ENCODE measurements around the gene CAPN5.
"Not testable (repeated sequence)": the region's sequence is repeated elsewhere in the genome, so short reads cannot be mapped to it uniquely, and the experiment has no call there.

The CAPN5 gene

GRCh38 chr11:77083566-77084245 is 16.9 kb downstream of the CAPN5 start:
- no peak for DNase-seq (ENCODE audit: low read depth)

GRCh38 chr11:77084581-77085191 is 17.9 kb downstream of the CAPN5 start:
- no peak for DNase-seq (ENCODE audit: low read depth)

DNA sequence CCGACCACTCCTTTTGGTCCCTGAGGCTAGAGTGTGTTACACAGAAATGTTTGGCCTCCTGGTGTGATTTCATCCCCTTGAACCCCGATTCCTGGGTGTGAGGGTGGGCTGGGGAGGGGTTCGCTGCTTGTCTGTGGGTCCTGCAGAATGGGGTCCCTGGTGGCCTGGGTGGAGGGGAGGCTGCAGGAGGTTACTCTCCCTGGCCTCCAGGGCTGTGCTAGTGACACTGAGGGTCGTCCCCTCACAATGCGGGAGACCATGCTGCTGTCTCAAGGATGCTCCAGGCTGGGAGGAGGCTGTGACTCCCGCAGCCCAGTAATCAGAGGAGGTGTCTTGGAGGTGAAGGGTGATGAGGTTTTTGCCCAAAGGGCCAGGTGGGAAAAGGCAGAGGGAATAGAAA is 18.9 kb downstream of the CAPN5 start:
- DNase-seq (ENCODE audit: low read depth): no peak

DNA sequence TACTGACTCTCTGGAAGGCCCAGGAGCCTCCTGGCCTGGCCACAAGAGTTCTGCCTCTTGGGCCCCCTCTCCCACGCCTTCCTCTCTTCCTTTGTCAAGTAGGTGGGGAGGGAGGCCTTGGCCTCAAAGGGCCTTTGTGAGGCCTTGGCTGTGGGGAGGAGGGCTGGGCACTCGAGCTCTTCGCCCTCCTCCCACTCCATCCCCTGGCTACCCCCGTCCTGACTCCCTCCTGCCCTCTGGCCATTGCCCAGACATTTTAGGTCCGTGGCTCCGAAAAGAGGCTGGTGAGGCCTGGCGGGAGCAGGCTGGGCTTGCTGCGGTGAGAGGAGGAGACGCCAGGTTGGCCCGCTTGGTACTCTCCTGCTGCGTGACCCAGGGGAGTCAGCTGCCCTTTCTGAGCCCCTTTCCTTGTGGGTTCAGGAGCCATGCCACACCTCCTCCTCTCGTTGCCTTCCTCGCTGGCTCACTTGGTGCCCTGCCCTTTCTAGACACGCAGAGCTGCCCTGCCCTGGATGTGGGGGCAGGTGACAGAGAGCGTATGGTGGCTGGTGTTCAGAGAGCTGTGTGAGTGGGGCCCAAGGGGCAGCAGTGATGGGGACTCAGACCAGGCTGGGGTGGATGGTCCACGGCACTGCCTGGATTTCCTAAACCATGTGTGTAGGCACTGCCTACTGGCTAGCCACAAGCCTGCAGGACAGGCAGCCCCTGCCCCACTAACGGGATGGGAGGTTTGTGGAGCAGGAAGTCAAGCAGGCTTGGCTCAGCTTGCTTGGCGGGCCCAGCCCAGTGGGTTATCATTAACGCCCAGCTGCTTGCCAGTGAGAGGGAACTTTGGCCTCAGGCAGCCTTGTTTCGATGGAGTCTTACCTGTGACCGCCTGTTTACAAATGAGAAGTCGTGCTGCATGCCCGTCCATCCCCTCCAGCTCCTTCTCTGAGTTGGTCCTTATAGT is 20.0 kb downstream of the CAPN5 start:
- no peak for DNase-seq (ENCODE audit: low read depth)

DNA sequence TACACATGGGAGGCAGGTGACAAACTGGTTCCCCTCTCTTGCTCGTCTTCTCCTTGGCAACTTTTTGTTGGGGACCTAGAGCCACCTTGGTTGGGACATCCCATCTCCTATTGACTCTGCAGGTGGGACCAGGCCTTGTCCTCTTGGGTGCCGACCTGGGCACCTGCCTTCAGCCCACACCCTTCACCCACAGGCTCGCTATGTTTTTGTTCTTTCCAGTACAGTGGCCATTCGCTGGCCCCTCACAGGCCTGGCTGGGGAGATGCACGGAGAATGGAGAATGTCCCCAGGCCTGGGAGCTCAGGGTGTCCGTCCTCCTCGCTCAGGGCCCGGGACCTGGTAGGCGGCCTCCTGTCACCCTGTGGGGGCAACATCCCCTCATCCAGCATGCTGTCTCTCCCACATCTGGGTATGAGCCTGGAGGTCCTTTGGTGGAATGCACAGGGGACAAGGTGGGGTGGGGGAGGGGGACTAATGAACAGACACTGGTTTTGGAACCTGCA is 21.0 kb downstream of the CAPN5 start:
- no peak for DNase-seq (ENCODE audit: low read depth)

DNA sequence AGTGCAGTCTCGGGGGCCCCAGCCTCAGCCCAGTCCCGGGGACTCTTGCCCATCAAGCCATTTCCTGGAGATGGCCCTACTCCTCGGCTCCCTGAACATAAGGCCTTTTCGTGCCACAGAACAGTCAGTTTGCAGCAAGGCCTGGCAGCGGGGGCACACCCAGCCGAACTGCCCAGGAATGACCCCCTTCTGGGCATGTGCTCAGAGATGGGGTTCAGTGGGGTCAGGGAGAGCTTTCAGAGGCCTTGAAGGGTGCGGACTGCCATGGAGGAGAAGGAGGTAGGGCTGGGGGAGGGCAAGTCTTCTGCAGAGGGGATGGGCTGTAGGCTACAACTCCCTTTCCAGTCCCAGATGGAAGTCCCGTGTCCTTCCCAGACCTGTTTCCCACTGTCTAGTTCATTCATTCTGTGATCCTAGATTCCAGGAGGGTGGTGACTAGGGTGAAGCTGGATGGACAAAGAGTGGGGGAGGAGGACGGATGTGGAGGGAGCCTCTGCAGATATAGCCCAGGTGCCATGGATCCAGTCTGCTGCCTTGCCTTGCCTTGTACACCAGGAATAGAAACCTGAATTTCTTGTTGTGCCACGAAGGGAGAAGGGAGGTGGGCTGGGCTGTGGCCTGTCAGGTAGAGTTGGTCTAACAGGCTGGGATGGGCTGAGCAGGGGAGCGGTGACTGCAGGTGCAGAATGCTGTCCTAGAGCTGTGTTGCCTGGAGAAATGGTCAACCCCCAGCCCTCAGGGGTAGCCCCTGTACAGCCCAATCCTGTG is 21.6 kb downstream of the CAPN5 start:
- no peak for DNase-seq (ENCODE audit: low read depth)

- no peak for DNase-seq (ENCODE audit: low read depth)
These were observed 22.3 kb downstream of the CAPN5 start for GRCh38 chr11:77089004-77089545.

GRCh38 chr11:77090046-77090372 is 23.2 kb downstream of the CAPN5 start:
- DNase-seq (ENCODE audit: low read depth): no peak

- DNase-seq (ENCODE audit: low read depth): no peak
These were observed 23.8 kb downstream of the CAPN5 start for GRCh38 chr11:77090373-77091111.

- DNase-seq (ENCODE audit: low read depth): peak; percentile 61
These were observed 24.6 kb downstream of the CAPN5 start for GRCh38 chr11:77091146-77091940.

GRCh38 chr11:77092382-77092781 is 25.6 kb downstream of the CAPN5 start:
- no peak for DNase-seq (ENCODE audit: low read depth)

DNA sequence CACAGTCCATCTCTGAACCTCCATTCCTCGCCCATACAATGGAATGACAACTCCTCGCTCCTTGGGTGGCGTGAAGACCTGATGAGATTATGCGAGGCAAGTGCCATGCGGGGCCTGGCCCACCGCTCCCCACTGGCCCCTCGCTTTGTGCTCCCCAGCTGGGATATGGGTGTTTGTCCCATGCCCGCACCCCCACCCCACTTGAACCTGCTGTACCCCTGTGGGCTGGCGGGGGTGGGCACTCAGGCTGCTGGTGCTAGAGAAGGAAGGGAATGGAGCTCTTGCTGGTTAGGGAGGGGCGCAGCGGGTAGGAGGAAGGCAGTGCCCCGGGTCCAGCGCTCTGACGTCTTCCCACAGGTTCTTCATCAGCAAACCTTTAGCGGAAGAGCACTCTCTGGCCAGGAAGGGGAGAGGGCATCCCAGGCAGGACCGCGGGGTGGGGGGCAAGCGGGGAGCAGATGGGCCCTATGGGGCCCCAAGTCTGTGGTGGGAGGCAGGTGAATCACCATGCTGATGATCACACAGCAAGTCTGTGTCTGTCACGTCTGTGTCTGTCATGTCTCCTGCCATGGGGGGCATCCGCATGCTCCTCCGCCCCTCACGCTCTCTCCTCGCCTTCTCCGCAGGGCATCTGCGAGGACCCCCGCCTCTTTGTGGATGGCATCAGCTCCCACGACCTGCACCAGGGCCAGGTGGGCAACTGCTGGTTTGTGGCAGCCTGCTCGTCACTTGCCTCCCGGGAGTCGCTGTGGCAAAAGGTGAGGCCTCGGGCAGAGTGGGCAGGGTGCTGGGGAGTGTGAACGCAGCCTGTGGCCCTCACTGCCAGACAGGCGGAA is 26.5 kb downstream of the CAPN5 start:
- no peak for DNase-seq (ENCODE audit: low read depth)

DNA sequence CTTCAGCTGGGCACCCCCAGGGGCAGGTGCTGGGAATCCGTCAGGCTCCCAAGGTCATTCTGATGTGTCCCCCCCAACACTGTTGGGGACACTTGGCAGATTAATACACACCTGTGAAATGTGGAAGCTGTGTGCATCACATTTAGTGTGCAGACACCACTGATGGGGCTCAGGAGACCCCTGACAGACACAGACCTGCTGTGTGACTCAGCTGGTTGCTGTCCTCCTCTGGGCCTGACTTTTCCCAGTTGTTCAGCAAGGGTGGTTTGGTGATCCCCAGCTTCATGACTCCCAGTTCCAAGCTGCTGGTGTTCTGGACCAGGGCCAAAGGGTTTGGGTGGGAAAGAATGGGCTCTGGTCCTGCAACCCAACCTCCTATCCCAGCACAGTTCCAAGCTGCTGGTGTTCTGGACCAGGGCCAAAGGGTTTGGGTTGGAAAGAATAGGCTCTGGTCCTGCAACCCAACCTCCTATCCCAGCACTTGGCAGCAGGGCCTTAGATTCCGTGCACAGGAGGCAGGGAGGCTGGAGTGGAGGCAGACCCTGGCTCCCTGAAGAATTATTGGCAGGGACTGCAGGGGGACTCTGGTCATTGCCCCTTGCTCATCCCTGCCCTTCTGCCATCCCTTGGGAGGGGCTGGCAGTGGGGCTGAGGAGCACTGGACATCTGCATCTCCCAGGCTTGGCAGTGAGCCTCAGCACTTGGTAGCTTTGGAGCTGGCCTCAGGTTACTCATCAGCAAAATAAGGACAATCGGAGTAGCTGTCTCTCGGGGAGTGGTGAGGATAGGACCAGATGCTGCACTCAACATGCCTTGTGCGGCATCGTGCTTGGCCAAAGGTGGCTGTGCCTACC is 27.4 kb downstream of the CAPN5 start:
- no peak for DNase-seq (ENCODE audit: low read depth)

DNA sequence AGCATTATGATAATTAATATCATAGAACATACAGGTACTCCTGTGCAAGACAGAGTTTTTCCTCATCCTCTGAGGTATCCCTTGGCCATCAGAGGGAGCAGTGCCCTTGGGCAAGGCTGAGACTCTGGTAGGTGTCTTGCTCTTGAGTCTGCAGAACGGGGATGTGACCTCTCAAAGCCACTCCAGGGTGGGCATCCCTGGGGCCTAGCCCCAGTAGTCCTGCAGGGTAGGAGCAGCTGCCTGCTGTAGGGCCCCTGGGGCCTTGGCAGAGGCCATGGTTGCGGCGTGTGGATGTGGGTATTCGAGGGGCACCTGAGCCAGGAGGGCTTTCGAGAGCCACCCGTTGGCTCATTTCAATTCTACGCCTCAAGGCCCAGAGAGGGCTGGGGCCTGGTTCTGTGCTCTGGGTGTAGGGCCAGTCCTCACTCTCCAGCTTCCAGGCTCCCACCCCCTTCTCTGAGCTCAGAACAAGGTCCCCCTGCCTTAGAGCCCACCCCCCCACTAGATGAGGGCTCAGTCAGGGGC is 28.1 kb downstream of the CAPN5 start:
- DNase-seq (ENCODE audit: low read depth): no peak

DNA sequence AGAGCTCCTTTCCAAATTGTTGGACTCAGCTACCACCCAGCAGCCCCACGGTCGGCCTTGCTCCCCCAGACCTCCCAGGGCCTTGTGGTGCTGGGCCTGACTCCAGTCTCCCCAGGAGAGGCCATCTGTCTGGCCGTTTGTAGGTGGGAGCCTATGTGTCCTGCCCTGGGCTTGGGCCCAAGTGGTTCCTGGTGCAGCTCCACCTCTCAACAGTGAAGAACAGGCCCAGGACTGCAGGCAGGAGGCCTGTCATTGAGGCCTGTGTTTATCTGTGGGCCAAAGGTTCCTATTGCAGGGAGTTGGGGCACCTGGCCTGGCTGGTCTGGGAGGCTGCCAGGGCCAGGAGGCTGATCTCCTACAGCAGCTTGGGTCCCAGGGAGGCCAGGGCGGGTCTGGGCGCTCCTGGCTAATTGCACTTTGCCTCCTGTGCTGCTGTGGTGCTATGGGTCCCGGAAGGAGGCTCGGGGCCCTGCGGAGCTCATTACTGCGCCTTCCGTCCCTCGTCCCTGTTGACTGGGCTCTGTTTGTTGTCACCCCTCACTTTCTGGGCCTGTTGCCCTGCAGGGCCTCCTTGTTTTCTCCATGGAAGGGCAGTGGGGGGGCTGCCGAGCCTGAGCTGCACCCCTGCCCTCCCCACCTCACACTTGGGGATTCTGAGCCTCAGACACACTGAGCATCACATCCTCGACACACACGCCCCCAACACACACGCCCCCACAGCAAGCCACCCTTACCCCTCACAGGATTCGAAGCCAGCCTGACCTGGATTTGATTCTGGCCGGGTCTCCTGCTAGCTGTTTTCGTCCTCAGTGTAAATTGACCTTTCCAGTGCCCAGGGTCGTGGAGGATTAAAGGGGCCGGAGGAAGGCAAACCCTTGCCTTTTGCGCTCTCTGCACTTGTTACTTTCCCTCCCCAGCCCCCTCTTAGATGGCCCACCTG is 29.1 kb downstream of the CAPN5 start:
- DNase-seq (ENCODE audit: low read depth): no peak

- DNase-seq (ENCODE audit: low read depth): no peak
These were observed 29.8 kb downstream of the CAPN5 start for GRCh38 chr11:77096591-77097019.

DNA sequence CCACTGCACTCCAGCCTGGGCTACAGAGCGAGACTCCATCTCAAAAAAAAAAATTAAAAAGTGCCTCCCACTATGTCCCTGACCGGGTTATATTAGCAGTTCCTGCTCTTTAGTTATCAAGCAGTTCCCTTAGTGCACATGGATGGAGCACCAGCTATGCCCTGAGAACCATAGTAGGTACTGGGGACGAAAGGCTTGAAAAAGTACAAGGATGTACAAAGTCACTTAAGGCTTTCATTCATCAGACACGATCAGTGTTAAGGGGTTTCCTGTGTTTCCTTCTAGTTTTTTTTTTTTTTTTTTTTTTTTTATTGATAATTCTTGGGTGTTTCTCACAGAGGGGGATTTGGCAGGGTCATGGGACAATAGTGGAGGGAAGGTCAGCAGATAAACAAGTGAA is 30.4 kb downstream of the CAPN5 start:
- not testable (repeated sequence) for DNase-seq (ENCODE audit: low read depth)

Measured in stimulated activated CD8-positive, alpha-beta memory T cell treated with anti-CD3 and anti-CD28 coated beads, Interleukin-12 subunit alpha, Interleukin-12 subunit beta, amount 100 ng/mL, for 1 hour (primary cell).